GM12878 (cell line): ENCODE data around the gene KDM6B. TPM values are rescaled to one million over a fixed set of nuclear protein-coding genes. Genes with fewer than 3 reads are reported as not detected.

ENCODE experiments used
- ATAC-seq: fragments of 200-7000 bp; cut with Tn5 transposase; 3 replicates; pipeline ENCODE4 v1.9.1; 2020; ENCODE audit warnings: mild to moderate bottlenecking, moderate library complexity
- BruUV-seq: library from RNA; stranded (reverse); fragments of 400-500 nt; replicated peaks from 2 replicates; lab custom pipeline; 2021; lab: Mats Ljungman, UMichigan
- CTCF ChIA-PET: fragments of 300-600 bp; sonication (Branson Sonifier 250); formaldehyde crosslinking; extraction: SDS; loops from one replicate; lab custom pipeline; 2021; ENCODE audit warnings: inconsistent platforms; lab: Yijun Ruan, JAX
- POLR2A ChIA-PET: fragments of 350-600 bp; formaldehyde crosslinking; extraction: SDS; loops from one replicate; lab custom pipeline; 2021; ENCODE audit warnings: inconsistent platforms; lab: Charles Lee
- RAD21 ChIA-PET: fragments of 300-600 bp; sonication (Branson Sonifier 250); formaldehyde crosslinking; loops from one replicate; lab custom pipeline; 2023; ENCODE audit warnings: antibody characterized with exemption; ENCODE audit not compliant: unreplicated experiment; lab: Charles Lee
- SMC1A ChIA-PET: fragments of 300-600 bp; sonication (Branson Sonifier 250); formaldehyde crosslinking; loops from one replicate; lab custom pipeline; 2023; ENCODE audit not compliant: unreplicated experiment, uncharacterized antibody; lab: Charles Lee
- DNase-seq: peaks from one replicate; pipeline ENCODE4 v3.0.0-alpha.2; 2011; ENCODE audit warnings: low read depth, low spot score
- FAIRE-seq: peaks from 3 replicates; lab custom pipeline; 2011; peaks lifted over from hg19 to GRCh38; lab: Jason Lieb, UNC
- H2AFZ ChIP-seq: 2 replicates; pipeline ENCODE4 v1.6.0; 2011; ENCODE audit warnings: low read depth, low read length, control low read depth; ENCODE audit not compliant: control insufficient read depth
- H3K27ac ChIP-seq: 2 replicates; pipeline ENCODE4 v1.5.1; 2011; ENCODE audit warnings: control low read depth; ENCODE audit not compliant: control insufficient read depth, insufficient read depth
- H3K27me3 ChIP-seq, 2 experiments: replicated peaks in 1 of 2; 2 replicates each; pipeline versions ENCODE4 v1.6.0 to v1.6.1; 2011; ENCODE audit warnings: low read length in 1 of 2; ENCODE audit not compliant: control insufficient read depth in 2 of 2, insufficient read depth in 2 of 2
- H3K36me3 ChIP-seq, 2 experiments: 2 replicates each; pipeline ENCODE4 v1.5.1; 2011; ENCODE audit warnings: low read length in 1 of 2; ENCODE audit not compliant: control insufficient read depth in 2 of 2, insufficient read depth in 2 of 2
- H3K4me1 ChIP-seq: 2 replicates; pipeline ENCODE4 v1.6.1; 2011; ENCODE audit warnings: mild to moderate bottlenecking, low read length, moderate library complexity, mixed read lengths; ENCODE audit not compliant: control insufficient read depth, insufficient read depth
- H3K4me2 ChIP-seq: 2 replicates; pipeline ENCODE4 v1.6.0; 2011; ENCODE audit warnings: control low read depth; ENCODE audit not compliant: control insufficient read depth, insufficient read depth
- H3K4me3 ChIP-seq: fragments of 200-600 bp; sonication (generic); 2 replicates; pipeline ENCODE4 v1.5.1; 2016
- H3K79me2 ChIP-seq: 2 replicates; pipeline ENCODE4 v1.6.0; 2011; ENCODE audit warnings: low read length; ENCODE audit not compliant: control insufficient read depth, insufficient read depth
- H3K9ac ChIP-seq: 2 replicates; pipeline ENCODE4 v1.8.0; 2011; ENCODE audit warnings: low read length, control low read depth, mixed read lengths; ENCODE audit not compliant: control insufficient read depth, insufficient read depth
- H3K9me3 ChIP-seq: replicated peaks from 3 replicates; pipeline ENCODE4 v1.5.1; 2011; ENCODE audit warnings: mild to moderate bottlenecking, low read length; ENCODE audit not compliant: control insufficient read depth, insufficient read depth
- H4K20me1 ChIP-seq: 2 replicates; pipeline ENCODE4 v1.6.0; 2011; ENCODE audit not compliant: control insufficient read depth, insufficient read depth
- BACH1 ChIP-seq: fragments of 450-650 bp; IDR thresholded peaks from 2 replicates; pipeline ENCODE4 v1.6.1; 2017; ENCODE audit warnings: mild to moderate bottlenecking, borderline replicate concordance
- CREB1 ChIP-seq: IDR thresholded peaks from 2 replicates; pipeline ENCODE4 v1.6.1; 2012; ENCODE audit warnings: low read depth, mild to moderate bottlenecking, inconsistent platforms
- FOXK2 ChIP-seq: fragments of 450-650 bp; IDR thresholded peaks from 2 replicates; pipeline ENCODE4 v1.6.1; 2017; ENCODE audit warnings: mild to moderate bottlenecking, moderate library complexity
- GABPA ChIP-seq: IDR thresholded peaks from 2 replicates; pipeline ENCODE4 v1.6.1; 2014; ENCODE audit warnings: antibody characterized with exemption, low read depth, mild to moderate bottlenecking, inconsistent platforms
- IKZF1 ChIP-seq: fragments of 450-650 bp; conservative IDR thresholded peaks from 2 replicates; pipeline ENCODE4 v1.6.1; 2017; ENCODE audit warnings: antibody characterized with exemption, mild to moderate bottlenecking
- MEF2B ChIP-seq: fragments of 450-650 bp; IDR thresholded peaks from 2 replicates; pipeline ENCODE4 v1.6.1; 2018; ENCODE audit warnings: mild to moderate bottlenecking, moderate library complexity; ENCODE audit not compliant: partially characterized antibody, poor library complexity, severe bottlenecking
- PAX8 ChIP-seq: fragments of 450-650 bp; IDR thresholded peaks from 2 replicates; pipeline ENCODE4 v1.6.1; 2017; ENCODE audit warnings: mild to moderate bottlenecking, moderate library complexity
- SKIL ChIP-seq: fragments of 450-650 bp; IDR thresholded peaks from 2 replicates; pipeline ENCODE4 v1.6.1; 2017; ENCODE audit warnings: mild to moderate bottlenecking, low read depth, inconsistent platforms; ENCODE audit not compliant: poor library complexity, severe bottlenecking
- SREBF2 ChIP-seq: IDR thresholded peaks from 2 replicates; pipeline ENCODE4 v1.6.1; 2012; ENCODE audit warnings: mild to moderate bottlenecking, low read length
- YY1 ChIP-seq: IDR thresholded peaks from 2 replicates; pipeline ENCODE4 v1.6.1; 2011; ENCODE audit warnings: low read depth, mild to moderate bottlenecking, low read length
- WGBS: methylation state at CpG from one replicate; pipeline ENCODE4 v1.1.6; 2016; ENCODE audit warnings: low lambda C conversion rate; ENCODE audit not compliant: insufficient replicate concordance, insufficient coverage; ENCODE audit errors: missing lambda C conversion rate; 5-methylcytosine and 5-hydroxymethylcytosine counted together
- in situ Hi-C: fragments of 300-500 bp; cut with MboI; formaldehyde crosslinking; loops from 9 replicates; pipeline ENCODE4 v1.14.3; 2018; ENCODE audit warnings: mixed read lengths
- intact Hi-C: fragments of 100-400 bp; cut with micrococcal nuclease; formaldehyde crosslinking; loops from one replicate; pipeline ENCODE4 v1.14.2; 2022; ENCODE audit not compliant: unreplicated experiment
- polyA plus RNA-seq, 11 experiments: library from polyadenylated mRNA; depleted of rRNA in 4 of 11; unstranded in 6 of 11; stranded (reverse) in 5 of 11; fragments of >200 nt; fragmentation: Nextera tagmentation in 4 of 11; fragmentation: Illumina TruSeq in 1 of 11; extraction: Ambion mirVana in 4 of 11; extraction: Trizol in 1 of 11; gene quantifications; 1 replicate in 1 of 11; 2 replicates in 10 of 11; pipeline versions ENCODE4 v1.2.1 to v1.2.3, GENCODE V29; 2011 to 2016; ENCODE audit warnings: inconsistent platforms in 2 of 11, missing spikeins in 2 of 11, low read depth in 1 of 11
- total RNA-seq, 4 experiments: library from RNA; depleted of rRNA in 3 of 4; stranded (reverse); fragments of >200 nt in 3 of 4; fragmentation: Illumina TruSeq in 1 of 4; extraction: Trizol in 1 of 4; gene quantifications; 2 replicates each; pipeline versions ENCODE4 v1.2.1 to v1.2.3, GENCODE V29; 2013 to 2021
- TF ChIP-seq, protein P1 (sequence below): fragments of 450-650 bp; formaldehyde crosslinking; IDR thresholded peaks from 2 replicates; pipeline ENCODE4 v1.4.0; 2022; ENCODE audit warnings: mild to moderate bottlenecking, moderate library complexity

The KDM6B gene
- total and polyA plus RNA-seq, 10 of the 15 experiments (the other 5 are each of a cell fraction or from before 2014, with no cell fraction given) = 0.05 to 33.5 (median 2.3) TPM

- DNase-seq = no peak
- FAIRE-seq = no peak
- Histone ChIP-seq H3K36me3 (no peaks in the 10 kb centered on the region), H2AFZ (no peak overlapping the region), H3K27ac (no peak overlapping the region), H3K4me2 (no peak overlapping the region), H3K4me3 (no peak overlapping the region), H3K79me2 (no peaks in the 10 kb centered on the region), H3K9ac (no peak overlapping the region), H4K20me1 (no peaks in the 10 kb centered on the region), H3K4me1 (no peaks in the 10 kb centered on the region), H3K9me3 (no peaks in the 10 kb centered on the region), H3K27me3 (peaks cover 0 to 1% of the 10 kb centered on the region in 2 experiments; a peak in 1 of 4 replicates)
- 82% methylated on average over 12 of the region's 13 CpGs for WGBS
- POLR2A ChIA-PET = no interaction called here
- RAD21 ChIA-PET = no interaction called here
- no peak for TF ChIP-seq GABPA
- no peak for TF ChIP-seq YY1
- TF ChIP-seq PAX8 = no peak
- no peak for TF ChIP-seq SREBF2
- TF ChIP-seq MEF2B = no peak
- TF ChIP-seq BACH1 = no peak
- no peak for TF ChIP-seq FOXK2
- TF ChIP-seq, protein P1, sequence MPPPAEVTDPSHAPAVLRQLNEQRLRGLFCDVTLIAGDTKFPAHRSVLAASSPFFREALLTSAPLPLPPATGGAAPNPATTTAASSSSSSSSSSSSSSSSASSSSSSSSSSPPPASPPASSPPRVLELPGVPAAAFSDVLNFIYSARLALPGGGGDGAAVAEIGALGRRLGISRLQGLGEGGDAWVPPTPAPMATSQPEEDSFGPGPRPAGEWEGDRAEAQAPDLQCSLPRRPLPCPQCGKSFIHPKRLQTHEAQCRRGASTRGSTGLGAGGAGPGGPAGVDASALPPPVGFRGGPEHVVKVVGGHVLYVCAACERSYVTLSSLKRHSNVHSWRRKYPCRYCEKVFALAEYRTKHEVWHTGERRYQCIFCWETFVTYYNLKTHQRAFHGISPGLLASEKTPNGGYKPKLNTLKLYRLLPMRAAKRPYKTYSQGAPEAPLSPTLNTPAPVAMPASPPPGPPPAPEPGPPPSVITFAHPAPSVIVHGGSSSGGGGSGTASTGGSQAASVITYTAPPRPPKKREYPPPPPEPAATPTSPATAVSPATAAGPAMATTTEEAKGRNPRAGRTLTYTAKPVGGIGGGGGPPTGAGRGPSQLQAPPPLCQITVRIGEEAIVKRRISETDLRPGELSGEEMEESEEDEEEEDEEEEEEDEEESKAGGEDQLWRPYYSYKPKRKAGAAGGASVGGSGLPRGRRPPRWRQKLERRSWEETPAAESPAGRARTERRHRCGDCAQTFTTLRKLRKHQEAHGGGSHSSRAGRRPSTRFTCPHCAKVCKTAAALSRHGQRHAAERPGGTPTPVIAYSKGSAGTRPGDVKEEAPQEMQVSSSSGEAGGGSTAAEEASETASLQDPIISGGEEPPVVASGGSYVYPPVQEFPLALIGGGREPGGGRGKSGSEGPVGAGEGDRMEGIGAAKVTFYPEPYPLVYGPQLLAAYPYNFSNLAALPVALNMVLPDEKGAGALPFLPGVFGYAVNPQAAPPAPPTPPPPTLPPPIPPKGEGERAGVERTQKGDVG = no peak
- TF ChIP-seq CREB1 = no peak
- TF ChIP-seq SKIL = no peak
- TF ChIP-seq IKZF1 = no peak
- SMC1A ChIA-PET = no interaction called here
- intact Hi-C loops = no loop called here
- in situ Hi-C loops = no loop called here
- ATAC-seq = no peak
- BruUV-seq = no TSS peak
- CTCF ChIA-PET = no interaction called here
Observed at GRCh38 chr17:7797976-7798375, 36.0 kb upstream of the KDM6B start.
